IPS DF 19.7 (cell line): ENCODE data around the gene CUEDC1.
"Not testable (repeated sequence)": the region's sequence is repeated elsewhere in the genome, so short reads cannot be mapped to it uniquely, and the experiment has no call there.

Source experiments
- DNase-seq: peaks from one replicate; pipeline ENCODE4 v3.0.0-alpha.2; 2013; ENCODE audit warnings: low read depth, low spot score

Gene CUEDC1

DNA sequence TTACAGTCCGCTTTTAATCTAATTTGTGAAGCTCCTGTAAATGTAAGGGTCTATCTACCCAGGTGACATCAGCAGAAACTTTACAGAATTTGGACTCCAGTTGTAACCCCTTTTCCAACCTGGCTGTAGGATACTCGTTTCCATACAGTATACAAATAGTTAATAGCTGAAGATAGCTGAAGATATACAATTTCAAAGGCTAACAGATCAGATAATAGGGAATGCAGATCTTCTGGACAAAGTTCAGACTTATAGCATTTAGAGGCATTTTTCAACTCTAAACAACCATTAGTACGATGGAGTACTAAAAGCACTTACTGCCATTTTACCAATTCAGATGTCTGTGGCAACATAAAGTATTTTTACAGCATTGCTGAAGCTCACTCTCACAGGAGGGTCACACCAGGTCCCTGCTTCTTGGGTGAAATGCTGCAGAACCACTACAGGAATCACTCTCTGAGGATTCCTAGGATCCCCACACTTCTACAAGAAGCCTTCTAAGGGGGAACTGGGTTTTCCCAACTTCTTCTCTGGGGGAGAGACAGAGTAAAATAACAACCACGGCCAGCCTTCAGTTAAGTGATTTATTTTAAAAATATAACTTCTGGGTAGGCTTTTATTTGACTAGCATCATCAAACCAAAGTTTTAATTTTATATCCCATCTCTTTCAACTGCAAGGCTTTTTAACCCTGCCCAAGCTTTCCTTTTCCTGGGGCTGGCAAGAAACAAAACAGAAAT lies 29.9 kb upstream of the CUEDC1 start:
- DNase-seq: no peak

- no peak for DNase-seq
Observed at GRCh38 chr17:57984261-57984890, 29.2 kb upstream of the CUEDC1 start.

DNA sequence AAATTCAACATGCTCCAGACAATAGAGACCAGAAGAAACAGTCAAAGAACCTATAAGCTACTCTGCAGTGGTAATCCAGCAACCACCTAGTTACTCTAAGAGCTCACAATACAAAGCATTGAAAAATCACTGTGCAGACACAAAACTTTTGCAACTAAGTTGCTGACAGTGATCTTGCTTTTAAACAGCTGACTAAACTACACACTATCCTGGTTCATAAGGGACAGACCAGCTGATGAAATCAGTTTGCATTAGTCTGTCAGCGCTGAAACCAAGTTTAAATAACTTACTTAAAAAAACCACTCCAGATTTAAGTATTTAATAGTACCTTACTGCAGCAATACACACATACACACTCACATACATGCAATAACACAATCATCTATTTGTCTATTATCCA lies 28.2 kb upstream of the CUEDC1 start:
- no peak for DNase-seq

GRCh38 chr17:57982452-57983170 lies 27.4 kb upstream of the CUEDC1 start:
- no peak for DNase-seq

DNA sequence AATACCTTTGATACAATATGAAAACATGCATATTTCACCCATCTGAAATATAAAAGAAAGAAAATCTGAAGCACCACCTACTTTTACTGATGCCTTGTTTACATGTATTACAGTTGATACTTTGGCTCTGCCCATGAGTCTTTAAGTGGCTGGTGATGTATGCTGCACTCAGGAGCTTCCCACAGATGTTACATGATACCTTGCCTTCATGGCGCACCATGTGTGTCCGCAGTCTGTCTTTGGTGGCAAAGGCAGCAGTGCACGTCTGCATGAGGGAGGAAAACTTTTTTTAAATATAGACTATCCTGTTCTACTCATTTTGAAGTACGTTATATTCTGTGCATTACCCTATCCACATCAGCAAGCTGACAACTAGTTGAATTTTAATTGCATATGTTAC lies 25.3 kb upstream of the CUEDC1 start:
- no peak for DNase-seq

DNA sequence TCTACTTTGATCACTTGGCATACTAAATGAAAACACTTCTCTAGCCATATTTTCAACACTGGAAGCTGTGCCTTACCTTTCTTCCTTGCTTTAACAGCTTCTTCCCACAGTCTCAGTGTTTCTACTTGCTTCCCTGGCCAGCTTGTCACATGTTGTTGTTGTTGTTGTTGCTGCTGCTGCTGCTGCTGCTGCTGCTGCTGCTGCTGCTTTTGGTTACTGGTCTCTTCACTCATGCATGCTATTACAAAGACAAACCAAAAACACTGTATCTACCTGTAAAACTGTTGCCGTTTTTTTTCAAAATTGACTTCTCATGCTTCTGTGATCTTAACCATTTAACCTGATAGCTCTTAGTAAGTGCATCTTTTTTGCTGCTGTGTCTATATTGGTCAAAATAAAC lies 23.9 kb upstream of the CUEDC1 start:
- no peak for DNase-seq

DNA sequence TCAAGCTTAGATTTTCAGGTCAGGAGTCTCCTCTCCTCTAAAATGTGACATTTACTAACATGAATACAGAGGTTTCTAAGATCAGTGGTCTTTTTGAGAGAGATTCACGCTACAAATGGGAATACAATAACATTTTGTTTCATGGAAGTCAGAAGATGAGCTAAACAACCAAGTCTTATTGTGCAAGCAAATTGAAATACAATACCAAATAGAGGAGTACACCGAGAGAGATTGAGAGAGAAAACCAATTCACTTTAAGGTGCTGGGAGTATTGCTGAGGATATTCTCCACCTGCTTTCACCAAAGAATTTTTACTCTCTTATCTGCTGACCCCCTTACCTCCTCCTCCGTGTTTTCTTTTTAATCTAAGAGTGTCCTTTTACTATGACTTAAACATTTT lies 21.4 kb upstream of the CUEDC1 start:
- DNase-seq: no peak

- DNase-seq: no peak
Observed at GRCh38 chr17:57975044-57975443, 19.8 kb upstream of the CUEDC1 start.

- DNase-seq: not testable (repeated sequence)
Observed at GRCh38 chr17:57974053-57974824, 19.0 kb upstream of the CUEDC1 start.

DNA sequence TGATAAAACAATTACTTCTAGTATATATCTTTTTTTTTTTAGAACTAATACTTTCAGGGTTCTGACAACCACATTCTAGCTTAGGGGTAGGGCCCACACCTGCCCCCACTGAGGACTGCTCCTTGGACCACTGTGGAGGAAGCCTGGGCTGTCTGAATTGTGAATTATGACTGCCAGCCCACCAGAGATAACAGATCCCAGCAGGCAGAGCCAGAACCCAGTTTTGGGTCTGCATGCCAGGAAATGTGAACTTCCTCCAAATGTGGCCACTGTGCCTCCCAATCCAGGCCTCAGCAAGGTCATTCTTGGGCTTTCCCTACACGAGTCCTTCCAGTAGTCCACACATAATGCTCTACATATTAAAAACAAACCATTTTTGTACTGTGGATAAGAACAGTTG lies 16.9 kb upstream of the CUEDC1 start:
- DNase-seq: no peak

DNA sequence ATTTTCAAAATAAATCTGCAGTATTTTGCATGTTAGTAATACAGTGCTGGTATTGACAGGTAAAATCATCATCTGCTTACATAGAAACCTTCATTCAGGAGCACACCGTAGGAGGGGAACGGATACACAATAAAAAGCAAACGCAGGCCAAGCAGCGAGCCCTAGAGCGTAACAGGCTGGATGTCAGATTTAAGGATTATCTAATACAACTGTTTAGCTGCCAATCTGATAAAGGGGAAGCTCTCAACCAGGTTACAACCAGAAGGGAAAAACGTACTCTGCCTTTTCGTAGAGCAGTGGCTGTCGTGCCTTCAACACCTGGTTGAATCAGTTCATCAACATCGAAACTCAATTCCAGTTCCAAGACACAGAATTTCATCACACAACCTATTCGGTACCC lies 16.4 kb upstream of the CUEDC1 start:
- no peak for DNase-seq

DNA sequence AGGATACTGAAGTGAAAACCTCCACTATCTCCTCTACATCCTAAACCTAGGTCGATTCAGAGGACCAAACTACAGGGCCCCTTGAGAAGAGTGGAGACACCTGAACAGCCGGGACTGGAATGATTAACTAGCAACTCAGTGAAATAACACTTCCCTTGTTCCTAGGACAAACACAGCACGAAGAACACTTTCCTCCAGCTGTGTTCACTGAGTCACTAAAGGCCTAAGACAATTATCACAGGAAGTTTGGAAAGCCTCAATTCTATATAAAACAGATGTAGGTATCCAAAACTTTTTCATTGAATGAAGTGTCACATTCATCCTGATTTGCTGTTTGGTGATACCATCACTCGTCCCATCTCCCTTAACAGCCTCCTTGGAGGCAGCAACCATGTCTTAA lies 15.5 kb upstream of the CUEDC1 start:
- DNase-seq: no peak

DNA sequence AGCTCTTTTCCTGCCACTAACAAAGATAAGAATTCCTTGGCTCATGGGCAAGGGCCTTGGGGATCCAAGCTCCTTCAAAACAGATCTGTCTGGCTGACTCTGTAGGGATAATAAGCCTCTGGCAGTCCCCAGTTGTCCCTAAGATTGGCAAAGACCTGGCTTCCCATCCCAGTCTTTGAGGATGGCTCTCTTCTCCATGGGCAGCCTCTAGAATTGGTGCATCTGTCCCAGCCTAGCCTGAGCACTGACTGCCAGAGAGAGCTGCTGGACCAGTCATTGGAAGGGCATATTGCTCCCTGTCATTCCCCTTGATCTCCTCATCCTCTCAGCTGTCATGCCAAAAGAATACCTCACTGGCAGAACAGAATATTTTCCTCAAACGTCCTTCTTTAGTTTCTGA lies 13.2 kb upstream of the CUEDC1 start:
- DNase-seq: no peak

DNA sequence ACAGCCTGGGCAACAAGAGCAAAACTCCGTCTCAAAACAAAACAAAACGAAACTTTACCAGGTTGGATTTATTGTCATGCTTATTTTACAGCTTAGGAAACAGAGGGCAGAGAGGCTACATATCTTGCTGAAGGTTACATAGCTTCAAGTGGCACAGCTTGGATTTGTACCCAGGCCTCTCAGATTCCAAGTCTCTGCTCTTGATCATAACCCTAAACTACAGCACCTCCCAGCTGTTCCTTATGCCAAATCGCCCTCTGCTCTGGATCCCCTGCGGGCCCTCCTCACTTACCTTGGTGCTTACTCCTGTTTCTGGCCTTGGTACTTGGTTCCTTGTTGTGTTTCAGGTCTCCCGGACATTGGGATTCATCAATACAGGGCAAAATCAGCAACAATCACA lies 11.7 kb upstream of the CUEDC1 start:
- no peak for DNase-seq

GRCh38 chr17:57966246-57966645 lies 11.0 kb upstream of the CUEDC1 start:
- DNase-seq: no peak

- no peak for DNase-seq
Observed at GRCh38 chr17:57965521-57966160, 10.4 kb upstream of the CUEDC1 start.

DNA sequence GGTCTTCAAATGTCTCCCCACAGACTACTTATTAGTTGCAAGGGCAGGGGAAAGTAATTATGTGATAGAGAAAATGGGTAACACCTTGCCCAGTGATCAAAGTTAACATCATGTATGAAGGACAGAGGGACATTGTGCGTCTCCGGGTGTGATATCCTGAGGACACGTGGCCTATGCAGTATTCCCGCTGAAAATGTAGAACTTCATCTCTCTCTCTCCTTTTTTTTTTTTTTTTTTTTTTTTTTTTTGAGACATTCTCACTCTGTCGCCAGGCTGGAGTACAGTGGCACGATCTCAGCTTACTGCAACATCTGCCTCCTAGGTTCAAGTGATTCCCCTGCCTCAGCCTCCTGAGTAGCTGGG lies 7.9 kb upstream of the CUEDC1 start:
- DNase-seq: no peak

GRCh38 chr17:57962279-57963148 lies 7.3 kb upstream of the CUEDC1 start:
- DNase-seq: no peak

DNA sequence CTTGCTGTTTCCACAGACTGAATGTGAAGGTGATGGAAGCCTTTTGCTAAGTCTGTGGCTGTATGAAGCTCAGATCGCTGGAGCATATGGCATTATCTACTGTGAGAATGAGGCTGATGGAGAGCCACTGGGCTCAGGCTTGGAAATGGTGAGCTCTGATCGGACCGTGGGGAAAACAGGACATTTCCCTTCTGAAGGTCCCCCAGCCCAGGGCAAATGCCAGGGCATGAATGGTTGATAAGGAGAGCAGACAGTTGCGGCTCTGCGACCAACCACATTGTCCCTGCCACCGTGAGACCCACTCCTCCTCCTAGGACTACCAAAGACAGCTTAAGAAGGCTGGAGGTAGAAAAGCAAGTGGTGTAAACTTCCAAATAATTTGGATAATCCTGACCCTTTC lies 4.7 kb upstream of the CUEDC1 start:
- no peak for DNase-seq

DNA sequence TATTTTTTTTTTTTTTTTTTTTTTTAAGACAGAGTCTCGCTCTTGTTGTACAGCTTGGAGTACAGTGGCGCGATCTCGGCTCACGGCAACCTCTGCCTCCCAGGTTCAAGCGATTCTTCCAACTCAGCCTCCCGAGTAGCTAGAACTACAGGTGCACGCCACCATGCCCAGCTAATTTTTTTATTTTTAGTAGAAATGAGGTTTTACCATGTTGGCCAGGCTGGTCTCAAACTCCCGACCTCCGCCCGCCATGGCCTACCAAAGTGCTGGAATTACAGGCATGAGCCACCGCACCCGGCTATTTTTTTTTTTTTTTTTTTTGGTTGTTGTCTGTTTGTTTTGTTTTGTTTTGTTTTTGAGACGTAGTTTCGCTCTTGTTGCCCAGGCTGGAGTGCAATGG lies 3.2 kb upstream of the CUEDC1 start:
- DNase-seq: not testable (repeated sequence)

DNA sequence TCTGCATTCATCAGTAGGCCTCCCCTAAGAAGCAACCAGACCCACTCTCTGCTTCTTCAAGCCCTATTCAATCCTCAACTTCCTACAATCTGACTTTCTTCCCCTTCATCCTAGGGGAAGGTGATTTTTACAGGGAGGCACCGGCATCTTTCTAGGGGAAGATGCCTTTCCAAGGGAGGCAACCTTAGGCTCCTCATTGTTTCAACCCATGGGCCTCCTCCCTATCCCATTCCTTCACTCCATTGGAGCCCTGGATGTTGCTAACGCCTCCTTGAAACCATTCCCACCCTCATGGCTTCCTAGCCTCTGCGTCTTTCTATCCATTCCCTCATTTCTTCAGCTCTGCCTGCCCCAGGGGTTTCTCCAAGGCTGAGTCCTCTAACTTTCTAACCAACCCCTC lies 2.7 kb upstream of the CUEDC1 start:
- no peak for DNase-seq
